Stimulated activated CD4-positive, alpha-beta T cell treated with anti-CD3 and anti-CD28 coated beads, Interleukin-12 subunit alpha, Interleukin-12 subunit beta, amount 100 ng/mL, for 24 hours (primary cell): Measurements from ENCODE around the gene GAREM1.
"Not testable (repeated sequence)": the region's sequence is repeated elsewhere in the genome, so short reads cannot be mapped to it uniquely, and the experiment has no call there.

Experiments used
- DNase-seq, 2 experiments: peaks; one replicate each; pipeline ENCODE4 v3.0.0-alpha.2; 2020; ENCODE audit warnings: low read depth in 2 of 2

GAREM1 gene

GRCh38 chr18:32258558-32259204, 212.0 kb downstream of the GAREM1 start:
- DNase-seq, result no peak

DNA sequence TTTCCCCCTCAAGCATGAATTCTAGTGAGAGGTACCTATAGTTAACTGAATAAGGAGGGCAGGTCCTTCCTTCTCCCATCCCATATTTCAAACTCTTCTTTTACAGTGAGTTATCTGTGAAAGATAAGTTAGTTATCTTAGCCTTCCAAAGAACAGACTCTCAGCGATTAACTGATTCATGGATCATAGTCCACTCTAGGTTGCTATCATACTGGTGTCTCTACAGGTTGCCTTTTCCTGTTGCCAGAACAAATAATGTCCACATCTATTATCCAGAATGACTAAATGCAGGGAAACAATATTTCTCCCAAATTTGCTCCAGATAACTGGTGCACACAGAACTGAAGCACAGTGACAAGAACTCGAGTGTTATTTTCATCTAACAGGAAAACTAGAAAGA, 212.5 kb downstream of the GAREM1 start:
- DNase-seq, result no peak

GRCh38 chr18:32257084-32257785, 213.4 kb downstream of the GAREM1 start:
- no peak for DNase-seq

DNA sequence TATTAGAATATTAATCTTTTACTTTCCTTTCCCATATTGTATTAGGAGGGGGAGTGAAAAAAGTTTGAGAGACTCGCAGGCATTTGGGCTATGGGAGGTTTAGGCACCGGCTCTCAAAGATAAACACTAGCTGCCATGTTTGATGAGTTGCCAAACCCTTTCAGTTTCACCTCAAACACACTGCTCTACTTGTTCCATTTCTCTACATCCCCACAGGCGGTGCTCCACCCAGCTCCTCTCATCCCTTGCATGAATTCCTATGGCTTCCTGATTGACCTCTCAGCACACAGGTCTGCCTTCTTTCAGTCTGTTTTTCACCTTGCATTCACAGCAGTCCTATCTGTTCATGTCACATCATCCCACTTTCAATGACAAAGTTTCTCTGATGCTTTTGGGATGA, 215.1 kb downstream of the GAREM1 start:
- no peak for DNase-seq

DNA sequence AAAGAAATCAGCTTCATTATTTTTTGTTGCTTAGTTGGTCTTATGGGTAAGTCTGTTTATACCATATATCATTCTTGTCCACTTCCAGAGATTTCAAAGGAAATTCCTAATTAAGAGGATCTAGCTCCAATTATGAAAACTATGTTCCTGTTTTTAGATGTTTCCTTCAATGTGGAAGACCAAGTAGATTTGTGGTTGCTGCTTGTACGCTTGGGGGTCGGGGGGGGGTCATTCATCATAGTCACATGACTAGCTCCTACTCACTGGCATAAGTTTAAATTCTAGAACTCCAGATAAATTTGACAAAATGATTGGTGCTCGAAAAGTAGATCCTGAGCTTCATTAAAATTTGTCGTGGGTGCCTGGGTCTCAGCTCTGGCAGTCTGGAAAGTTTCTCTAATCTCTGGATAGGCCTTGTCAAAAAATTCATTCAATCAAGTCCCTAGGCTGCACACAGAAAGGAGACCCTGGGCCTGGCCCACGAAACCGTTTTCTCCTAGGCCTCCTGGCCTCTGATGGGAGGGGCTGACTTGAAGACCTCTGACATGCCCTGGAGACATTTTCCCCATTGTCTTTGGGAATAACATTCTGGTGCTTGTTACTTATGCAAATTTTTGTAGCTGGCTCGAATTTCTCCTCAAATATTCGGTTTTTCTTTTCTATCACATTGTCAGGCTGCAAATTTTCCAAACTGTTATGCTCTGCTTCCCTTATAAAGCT, 218.4 kb downstream of the GAREM1 start:
- DNase-seq, result no peak

GRCh38 chr18:32251466-32251865, 219.2 kb downstream of the GAREM1 start:
- no peak for DNase-seq

GRCh38 chr18:32249147-32249929, 221.3 kb downstream of the GAREM1 start:
- DNase-seq, result no peak

DNA sequence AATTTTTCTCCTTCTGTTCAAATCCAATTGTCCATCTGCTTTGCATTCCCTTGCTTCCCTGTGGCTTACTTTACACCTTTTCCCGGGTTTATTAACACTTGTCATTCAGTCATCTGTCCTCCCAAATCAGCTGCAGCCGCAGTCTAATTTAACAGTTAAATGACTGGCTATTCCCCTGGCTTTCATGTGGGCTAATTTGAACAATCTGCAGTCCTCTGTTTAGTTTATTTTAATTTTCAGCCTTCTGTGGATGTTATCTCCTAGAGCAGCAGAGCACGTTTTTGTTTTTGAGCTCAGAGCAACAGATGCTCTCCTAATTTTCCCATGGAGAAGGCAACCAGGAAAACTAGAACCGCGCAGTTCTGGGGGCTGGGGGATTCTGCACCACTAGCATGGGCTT, 225.8 kb downstream of the GAREM1 start:
- no peak for DNase-seq

- DNase-seq, result no peak
Observed at GRCh38 chr18:32243358-32243757, 227.3 kb downstream of the GAREM1 start.

- no peak for DNase-seq
Observed at GRCh38 chr18:32242395-32242794, 228.3 kb downstream of the GAREM1 start.

DNA sequence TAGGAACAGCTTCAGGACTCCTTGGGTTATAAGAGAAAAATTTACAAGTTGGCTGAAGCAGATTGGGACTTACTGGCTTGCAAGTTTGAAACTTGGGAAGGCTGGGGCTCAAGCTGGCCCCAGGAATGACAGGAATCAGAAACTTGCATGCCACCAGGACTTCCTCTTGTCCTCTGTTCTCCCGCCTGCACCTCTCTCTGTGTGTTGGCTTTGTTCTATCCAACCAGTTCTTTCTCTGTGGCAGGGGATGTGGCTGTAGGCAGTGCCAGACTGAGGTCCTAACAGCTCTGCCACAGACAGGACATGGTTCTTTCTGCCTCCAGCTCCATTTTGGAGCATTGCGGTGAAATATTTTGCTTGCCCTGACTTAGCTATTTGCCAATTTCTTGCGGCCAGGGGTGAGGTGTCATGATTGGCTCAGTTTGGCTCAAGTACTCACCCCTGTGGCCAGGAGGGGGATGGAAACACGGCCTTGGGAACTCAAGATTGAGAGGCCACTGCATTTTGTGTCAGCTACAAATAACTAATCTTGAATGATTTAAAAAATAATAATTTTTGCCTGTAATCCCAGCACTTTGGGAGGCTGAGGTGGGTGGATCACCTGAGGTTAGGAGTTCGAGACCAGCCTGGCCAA, 231.9 kb downstream of the GAREM1 start:
- DNase-seq, result no peak

DNA sequence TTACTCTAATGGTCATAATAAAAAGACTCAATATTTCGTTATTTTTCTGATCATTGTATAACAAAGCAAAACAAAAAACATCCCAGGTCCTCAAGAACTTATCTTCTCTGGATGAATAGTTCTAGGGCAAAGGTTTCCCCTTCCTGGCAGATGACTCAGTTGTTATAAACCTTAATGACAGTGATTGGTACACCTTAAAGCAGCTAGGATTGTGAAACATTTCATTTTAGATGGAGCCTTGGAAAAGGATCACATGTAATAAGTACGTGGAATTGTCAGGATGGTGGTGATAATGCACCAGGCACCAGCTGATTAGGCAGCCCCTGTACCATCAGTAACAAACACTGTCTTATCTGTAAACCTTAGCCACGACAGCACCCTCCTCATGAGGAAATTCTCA, 233.6 kb downstream of the GAREM1 start:
- no peak for DNase-seq

DNA sequence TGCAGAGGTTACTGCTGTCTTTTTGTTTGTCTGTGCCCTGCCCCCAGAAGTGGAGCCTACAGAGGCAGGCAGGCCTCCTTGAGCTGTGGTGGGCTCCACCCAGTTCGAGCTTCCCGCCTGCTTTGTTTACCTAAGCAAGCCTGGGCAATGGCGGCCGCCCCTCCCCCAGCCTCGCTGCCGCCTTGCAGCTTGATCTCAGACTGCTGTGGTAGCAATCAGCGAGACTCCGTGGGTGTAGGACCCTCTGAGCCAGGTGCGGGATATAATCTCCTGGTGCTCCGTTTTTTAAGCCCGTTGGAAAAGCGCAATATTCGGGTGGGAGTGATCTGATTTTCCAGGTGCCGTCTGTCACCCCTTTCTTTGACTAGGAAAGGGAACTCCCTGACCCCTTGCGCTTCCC, 237.3 kb downstream of the GAREM1 start:
- DNase-seq, result not testable (repeated sequence)

DNA sequence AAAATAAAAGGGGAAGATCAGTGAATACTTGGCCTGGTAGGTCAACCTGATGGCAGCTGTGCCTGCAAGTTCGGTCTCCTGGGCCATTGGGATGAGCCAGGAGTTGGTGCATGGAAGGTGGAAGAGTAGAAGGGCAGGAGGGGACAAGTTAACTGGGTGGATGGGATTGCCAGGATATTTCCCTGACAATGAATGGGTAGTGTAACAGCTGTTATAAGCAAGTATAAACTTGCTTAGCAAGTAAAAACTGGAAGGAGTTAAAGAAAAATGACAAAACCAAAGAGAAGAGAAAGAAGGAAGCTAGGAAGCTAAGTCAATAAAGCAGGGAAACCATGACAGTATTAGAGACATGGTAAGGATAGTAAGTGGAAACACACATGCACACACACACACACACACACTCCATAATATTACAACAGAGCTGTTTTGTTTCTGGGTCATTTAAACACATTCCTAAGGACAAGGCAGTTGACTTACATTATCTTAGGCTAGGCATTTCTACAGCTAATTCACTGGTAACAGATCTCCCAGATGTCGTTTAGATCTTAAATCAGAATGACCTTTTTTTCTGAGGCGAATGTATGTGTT, 251.2 kb downstream of the GAREM1 start:
- no peak for DNase-seq

- no peak for DNase-seq
Observed at GRCh38 chr18:32216390-32216789, 254.3 kb downstream of the GAREM1 start.

DNA sequence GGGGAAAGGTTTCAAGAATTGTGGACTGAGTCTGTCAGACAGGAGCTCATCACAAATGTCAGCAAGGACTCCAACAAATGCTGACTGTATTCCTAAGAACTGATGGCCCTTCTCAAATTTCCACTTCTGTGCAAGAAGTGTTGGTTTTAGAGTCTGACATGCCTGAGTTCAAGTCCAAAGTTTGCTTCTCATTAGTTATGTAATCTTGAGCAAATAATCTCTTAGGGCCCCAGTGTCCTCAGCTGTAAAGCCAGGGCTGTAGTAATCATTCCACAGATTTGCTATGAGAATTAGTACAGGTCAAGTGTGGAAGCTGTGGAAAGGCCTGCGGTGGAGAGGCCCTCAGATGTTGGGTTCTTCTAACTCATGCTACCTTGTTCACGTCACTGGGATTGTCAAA, 257.0 kb downstream of the GAREM1 start:
- DNase-seq, result no peak
